Ovary (tissue), 9 donors: ENCODE measurements around the gene HSPE1. TPM values are rescaled to one million over a fixed set of nuclear protein-coding genes. Genes with fewer than 3 reads are reported as not detected.
"Not testable (repeated sequence)": the region's sequence is repeated elsewhere in the genome, so short reads cannot be mapped to it uniquely, and the experiment has no call there.

Source experiments
- DNase-seq, 5 donors: peaks; one replicate each; pipeline ENCODE4 v3.0.0-alpha.2; 2019 to 2020
- H3K27ac ChIP-seq, 2 donors: fragments of 200-600 bp; one replicate each; pipeline versions ENCODE4 v1.5.1 to v1.8.0; 2019 to 2022
- H3K27me3 ChIP-seq: fragments of 200-600 bp; one replicate; pipeline ENCODE4 v1.8.0; 2022
- H3K36me3 ChIP-seq: fragments of 200-600 bp; sonication (generic); one replicate; pipeline ENCODE4 v1.5.1; 2019
- H3K4me1 ChIP-seq: one replicate; pipeline ENCODE4 v1.8.1; 2013; ENCODE audit warnings: mild to moderate bottlenecking, moderate library complexity; ENCODE audit not compliant: insufficient read depth
- H3K4me3 ChIP-seq: fragments of 200-600 bp; sonication (generic); one replicate; pipeline ENCODE4 v1.5.1; 2017
- H3K9me3 ChIP-seq, 2 donors: fragments of 200-600 bp in 1 of 2; sonication (generic) in 1 of 2; one replicate each; pipeline versions ENCODE4 v1.5.1 to v1.8.1; 2013 to 2019; ENCODE audit warnings: mild to moderate bottlenecking in 1 of 2, moderate library complexity in 1 of 2
- CTCF ChIP-seq, 3 donors: fragments of 450-650 bp in 2 of 3; fragments of 200-600 bp in 1 of 3; IDR thresholded peaks; one replicate each; pipeline versions ENCODE4 v1.5.1 to v1.8.0; 2016 to 2022; ENCODE audit warnings: antibody characterized with exemption in 3 of 3, mild to moderate bottlenecking in 1 of 3
- EP300 ChIP-seq: sonication (generic); formaldehyde crosslinking; IDR thresholded peaks from one replicate; pipeline ENCODE4 v1.6.1; 2017; ENCODE audit warnings: antibody characterized with exemption
- POLR2A ChIP-seq: fragments of 450-650 bp; IDR thresholded peaks from one replicate; pipeline ENCODE4 v1.6.1; 2017; ENCODE audit warnings: antibody characterized with exemption, mild to moderate bottlenecking, moderate library complexity
- WGBS, 3 donors: extraction: QIAGEN DNeasy Blood & Tissue Kit in 1 of 3; methylation state at CpG; one replicate each; pipeline versions ENCODE4 v1.1.5 to v1.1.7; 2013 to 2017; 5-methylcytosine and 5-hydroxymethylcytosine counted together
- intact Hi-C, 4 donors: fragments of 100-400 bp; cut with DNase I; formaldehyde crosslinking; loops; one replicate each; pipeline versions ENCODE4 v1.11.0 to v1.15.1; 2022 to 2023
- polyA plus RNA-seq, 2 donors: library from polyadenylated mRNA; stranded (reverse); fragments of 200-250 nt in 1 of 2; fragments of 350-450 nt in 1 of 2; fragmentation: Illumina TruSeq in 1 of 2; extraction: RNeasy Lipid Tissue Mini Kit (QIAGEN cat#74804) in 1 of 2; gene quantifications; one replicate each; pipeline ENCODE4 v1.2.3, GENCODE V29; 2013 to 2014
- small RNA-seq: library from RNA; depleted of rRNA; stranded (forward); fragments of <200 nt; gene quantifications from one replicate; pipeline ENCODE3, GENCODE V24; 2016
- total RNA-seq, 7 donors: library from RNA; depleted of rRNA in 2 of 7; stranded (reverse); fragments of >200 nt in 2 of 7; fragmentation: NEBNext Ultra II Directional in 3 of 7; extraction: Animal tissue kit (Norgen Biotek cat#: 25700) in 3 of 7; gene quantifications; one replicate each; pipeline versions ENCODE4 v1.1.0 to v1.2.4, GENCODE V29; 2016 to 2023
- donor health status: DM: no; HTN: no; CAD: no; lungs with moderate emphysema.
- donor health status: DM: no; HTN: no; CAD: no.
- donor health status: Bipolar disorder and iron deficiency.
- donor health status: DM: yes; HTN: yes; CAD: no.
- donor health status: DM: no; HTN: no; CAD: no.
- donor health status: DM: yes; HTN: yes; CAD: no.

Gene HSPE1
- total and polyA plus RNA-seq, 9 donors = 57.8 to 128 (median 69.5) TPM

- no peak for TF ChIP-seq POLR2A
- TF ChIP-seq CTCF (IDR thresholded peaks at IDR 0.05) = no peak
- no peak for TF ChIP-seq EP300
- H3K27ac ChIP-seq = no peak overlapping the region
- H3K9me3 ChIP-seq = no peaks in the 10 kb centered on the region
- H3K36me3 ChIP-seq = no peaks in the 10 kb centered on the region
- no peaks in the 10 kb centered on the region for H3K27me3 ChIP-seq
- intact Hi-C loops = no loop called here
- no peak overlapping the region for H3K4me3 ChIP-seq
- H3K4me1 ChIP-seq = no peaks in the 10 kb centered on the region
- DNase-seq = no peak
- 88 to 92% (median 90%) methylated on average over 5 of the region's 5 CpGs for WGBS, 3 donors
Measured at GRCh38 chr2:197547163-197547900, 47.2 kb downstream of the HSPE1 start.

- Histone ChIP-seq H3K27ac (no peak overlapping the region), H3K9me3 (no peaks in the 10 kb centered on the region), H3K4me1 (no peaks in the 10 kb centered on the region), H3K4me3 (no peak overlapping the region), H3K27me3 (no peaks in the 10 kb centered on the region), H3K36me3 (no peaks in the 10 kb centered on the region)
- 77 to 85% (median 80%) methylated on average over 5 of the region's 5 CpGs for WGBS, 3 donors
- DNase-seq = no peak
- intact Hi-C loops = no loop called here
- TF ChIP-seq EP300 (no peak), CTCF (IDR thresholded peaks at IDR 0.05) (no peak), POLR2A (no peak)
Measured at GRCh38 chr2:197548582-197548981, 48.4 kb downstream of the HSPE1 start.

- H3K4me1 ChIP-seq, H3K36me3 ChIP-seq, H3K9me3 ChIP-seq, H3K27me3 ChIP-seq, H3K4me3 ChIP-seq, intact Hi-C loops, H3K27ac ChIP-seq, DNase-seq: not testable (repeated sequence)
- 61 to 79% (median 77%) methylated on average over 2 of the region's 2 CpGs for WGBS, 3 donors
Measured at GRCh38 chr2:197551260-197551659, 51.1 kb downstream of the HSPE1 start.

Small RNA genes within 50 kb of the gene (small RNA-seq; reads per million reads assigned to genes)
- not detected for gene AC020550.1

Other genes with a start within 250 kb of the HSPE1 start
- 10 to 100 TPM in 6 of 7 donors, 1 to 10 TPM in 1; 9.2 to 60.0 (median 11.5) TPM for gene ANKRD44, start 189.6 kb upstream of the HSPE1 start, total RNA-seq
- gene ANKRD44, start 189.6 kb upstream of the HSPE1 start, polyA plus RNA-seq = 10 to 100 TPM in 1 of 2 donors, 1 to 10 TPM in 1; 2.6 to 10.1 TPM
- 100 to 1,000 TPM; 190 to 336 (median 245) TPM for gene SF3B1, start 65.4 kb upstream of the HSPE1 start, total RNA-seq
- gene SF3B1, start 65.4 kb upstream of the HSPE1 start, polyA plus RNA-seq = 100 to 1,000 TPM; 189 to 245 TPM
- gene COQ10B, start 46.8 kb upstream of the HSPE1 start, total RNA-seq = 10 to 100 TPM; 16.4 to 23.1 (median 18.4) TPM
- gene COQ10B, start 46.8 kb upstream of the HSPE1 start, polyA plus RNA-seq = 10 to 100 TPM; 12.8 to 16.0 TPM
- 100 to 1,000 TPM; 146 to 289 (median 192) TPM for gene HSPD1, start 539 bp upstream of the HSPE1 start, total RNA-seq
- gene HSPD1, start 539 bp upstream of the HSPE1 start, polyA plus RNA-seq = 100 to 1,000 TPM; 153 to 343 TPM
- gene MOB4, start 15.7 kb downstream of the HSPE1 start, total RNA-seq = 10 to 100 TPM; 18.7 to 36.2 (median 25.5) TPM
- 10 to 100 TPM; 19.4 to 25.8 TPM for gene MOB4, start 15.7 kb downstream of the HSPE1 start, polyA plus RNA-seq
- 10 to 100 TPM in 6 of 7 donors, 1 to 10 TPM in 1; 9.7 to 22.1 (median 15.3) TPM for gene RFTN2, start 175.2 kb downstream of the HSPE1 start, total RNA-seq
- gene RFTN2, start 175.2 kb downstream of the HSPE1 start, polyA plus RNA-seq = 10 to 100 TPM in 1 of 2 donors, 1 to 10 TPM in 1; 8.1 to 13.4 TPM
- 1 to 10 TPM; 3.2 to 7.7 (median 5.0) TPM for gene MARS2, start 205.0 kb downstream of the HSPE1 start, total RNA-seq
- 1 to 10 TPM; 1.8 to 4.7 TPM for gene MARS2, start 205.0 kb downstream of the HSPE1 start, polyA plus RNA-seq